Measurements from ENCODE around the gene OMP.

The OMP gene

DNA sequence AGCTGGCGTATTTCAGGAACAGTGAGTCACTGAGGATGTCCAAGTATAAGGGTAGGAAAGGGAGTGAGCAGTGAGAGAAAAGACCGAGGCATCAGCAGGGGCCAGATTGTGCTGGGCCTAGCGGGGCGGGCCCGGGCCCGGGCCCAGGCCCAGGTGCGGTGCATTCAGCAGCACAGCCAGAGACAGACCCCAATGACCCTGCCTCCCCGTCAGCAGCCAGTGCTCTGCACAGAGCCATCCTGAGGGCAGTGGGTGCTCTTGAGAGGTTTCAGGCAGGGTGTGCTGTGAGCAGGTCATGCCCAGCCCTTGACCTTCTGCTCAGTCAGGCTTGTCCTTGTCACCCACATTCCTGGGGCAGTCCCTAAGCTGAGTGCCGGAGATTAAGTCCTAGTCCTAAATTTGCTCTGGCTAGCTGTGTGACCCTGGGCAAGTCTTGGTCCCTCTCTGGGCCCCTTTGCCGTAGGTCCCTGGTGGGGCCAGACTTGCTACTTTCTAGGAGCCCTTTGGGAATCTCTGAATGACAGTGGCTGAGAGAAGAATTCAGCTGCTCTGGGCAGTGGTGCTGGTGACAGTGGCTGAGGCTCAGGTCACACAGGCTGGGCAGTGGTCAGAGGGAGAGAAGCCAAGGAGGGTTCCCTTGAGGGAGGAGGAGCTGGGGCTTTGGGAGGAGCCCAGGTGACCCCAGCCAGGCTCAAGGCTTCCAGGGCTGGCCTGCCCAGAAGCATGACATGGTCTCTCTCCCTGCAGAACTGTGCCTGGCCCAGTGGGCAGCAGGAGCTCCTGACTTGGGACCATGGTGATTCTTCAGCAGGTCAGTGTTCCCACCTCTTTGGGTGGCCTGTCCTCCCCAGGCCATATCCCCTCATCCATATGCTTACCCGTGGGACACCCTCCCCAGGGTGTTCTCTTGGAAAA is 27.5 kb downstream of the OMP start:
- no peak for DNase-seq
- in situ Hi-C loops (cut with MboI; ENCODE audit: low pct_unique_long_range_greater_than_20kb, low sequenced_read_pairs): loop anchor here (10.0 kb wide), 1 partner anchor 55 kb away; no protein-coding TSS in a partner anchor

DNA sequence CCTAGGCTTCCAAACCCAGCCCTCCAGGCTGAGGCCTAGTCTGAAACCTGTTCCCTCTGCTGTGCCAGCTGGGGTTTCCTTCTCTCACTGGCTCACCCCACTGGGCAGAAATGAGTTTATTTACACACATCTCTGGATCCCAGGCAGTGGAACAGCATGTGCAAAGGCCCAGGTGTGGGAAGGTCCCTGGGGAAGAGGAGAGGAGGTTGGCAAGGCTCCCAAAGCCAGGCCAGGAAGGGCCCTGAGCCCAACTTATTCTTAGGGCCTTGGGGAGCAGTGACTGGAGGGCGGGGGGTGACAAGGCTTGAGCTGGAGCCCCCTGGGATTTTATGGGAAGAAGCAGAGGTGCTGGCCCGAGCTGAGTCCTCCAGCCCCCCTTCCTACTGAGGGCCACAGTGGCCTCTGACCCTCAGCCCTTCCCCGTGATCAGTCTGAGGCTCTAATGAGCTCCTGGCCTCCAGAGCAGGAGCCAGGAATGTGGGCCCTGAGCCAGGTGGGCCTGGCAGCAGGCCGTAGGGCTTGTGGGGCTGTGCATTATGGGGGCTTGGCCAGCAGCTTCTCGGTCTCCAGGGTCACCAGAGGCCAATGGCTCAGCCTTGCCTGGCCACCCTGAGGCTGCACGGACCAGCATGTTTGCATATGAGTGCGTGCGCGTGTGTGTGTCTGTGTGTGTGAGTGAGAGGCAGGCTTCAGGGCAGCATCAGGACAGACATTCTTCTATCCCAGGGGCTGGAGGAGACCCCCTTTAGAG is 28.3 kb downstream of the OMP start:
- in situ Hi-C loops (cut with MboI; ENCODE audit: low pct_unique_long_range_greater_than_20kb, low sequenced_read_pairs): no loop called here
- DNase-seq: no peak

DNA sequence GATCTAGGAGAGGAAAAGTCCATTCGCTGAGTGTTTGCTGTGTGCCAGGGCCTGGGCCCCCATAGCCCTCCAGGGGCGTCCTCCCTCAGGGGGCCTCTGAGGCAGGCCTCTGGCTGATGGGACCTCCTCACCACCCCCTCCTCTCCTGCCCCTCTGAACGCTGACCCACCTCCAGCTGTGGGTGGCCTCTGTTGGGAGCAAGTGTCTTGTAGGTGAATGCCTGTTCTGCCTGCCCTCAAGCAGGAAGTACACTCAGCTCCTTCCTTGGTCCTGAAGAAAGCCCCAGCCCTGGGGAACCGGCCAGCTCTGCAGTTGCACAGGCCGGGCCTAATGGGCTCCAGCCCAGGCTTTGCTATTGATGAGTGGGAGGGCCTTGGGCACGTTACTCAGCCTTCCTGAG is 28.9 kb downstream of the OMP start:
- DNase-seq: no peak
- in situ Hi-C loops (cut with MboI; ENCODE audit: low pct_unique_long_range_greater_than_20kb, low sequenced_read_pairs): no loop called here

DNA sequence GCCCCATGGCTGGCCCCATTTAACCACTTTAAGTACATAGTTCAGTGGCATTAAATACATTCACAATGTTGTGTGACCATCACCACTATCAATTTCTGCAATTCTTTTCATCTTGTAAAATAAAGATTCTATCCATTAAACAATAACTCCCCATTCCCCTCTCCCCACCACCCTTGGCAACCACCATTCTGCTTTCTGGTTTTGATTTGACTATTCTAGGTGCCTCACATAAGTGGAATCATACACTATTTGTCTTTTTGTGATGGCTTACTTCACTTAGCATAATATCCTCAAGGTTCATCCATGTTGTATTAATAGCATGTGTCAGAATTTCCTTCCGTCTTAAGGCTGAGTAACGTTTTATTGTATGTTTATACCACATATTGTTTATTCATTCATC is 32.4 kb downstream of the OMP start:
- in situ Hi-C loops (cut with MboI; ENCODE audit: low pct_unique_long_range_greater_than_20kb, low sequenced_read_pairs): no loop called here
- no peak for DNase-seq

DNA sequence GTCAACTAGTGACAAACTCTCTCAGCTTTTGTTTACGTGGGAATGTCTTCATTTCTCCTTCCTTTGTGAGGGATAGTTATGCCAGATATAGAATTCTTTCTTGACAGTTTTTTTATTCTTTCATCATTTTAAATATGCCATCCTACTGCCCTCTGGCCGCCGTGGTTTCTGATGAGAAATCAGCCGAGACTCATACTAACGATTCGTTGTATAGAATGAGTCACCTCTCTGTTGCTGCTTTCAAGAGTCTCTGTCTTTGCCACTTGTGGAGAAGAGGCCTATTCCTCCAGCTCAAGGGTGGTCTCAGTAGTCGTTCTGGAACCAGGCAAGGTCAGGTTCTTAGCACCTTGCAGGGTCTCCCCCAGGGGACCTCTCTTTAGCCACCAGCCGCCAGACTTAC is 33.4 kb downstream of the OMP start:
- in situ Hi-C loops (cut with MboI; ENCODE audit: low pct_unique_long_range_greater_than_20kb, low sequenced_read_pairs): no loop called here

DNA sequence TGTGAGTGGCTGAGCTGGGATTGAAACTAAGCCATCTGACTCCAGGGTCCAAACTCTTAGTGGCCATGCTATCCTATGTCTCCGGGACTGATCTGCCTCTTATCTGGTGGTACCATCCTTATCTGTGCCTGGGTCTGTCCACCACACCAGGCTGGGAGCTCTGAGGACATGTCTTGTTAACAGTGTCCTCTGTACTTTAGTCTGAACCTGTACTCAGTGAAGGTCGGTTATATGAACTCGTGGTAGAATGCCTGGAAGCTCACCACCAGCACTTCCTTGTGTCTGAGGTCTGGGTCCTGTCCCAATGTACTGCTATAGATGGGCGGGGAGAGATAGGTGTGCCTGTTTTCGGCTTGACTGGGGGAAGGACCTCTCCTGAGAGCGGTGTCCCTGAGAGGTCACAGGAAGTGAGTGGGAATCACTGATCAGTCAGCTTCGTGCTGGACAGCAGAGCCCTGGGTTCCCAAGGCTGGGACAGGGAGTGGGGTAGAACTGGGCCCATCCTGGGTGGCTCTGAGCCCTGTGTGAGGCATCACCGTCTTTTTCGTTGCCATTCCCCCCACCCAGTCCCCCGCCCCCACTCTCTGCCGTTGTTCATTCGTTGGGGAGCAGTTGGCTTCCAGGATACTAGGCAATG is 34.3 kb downstream of the OMP start:
- in situ Hi-C loops (cut with MboI; ENCODE audit: low pct_unique_long_range_greater_than_20kb, low sequenced_read_pairs): no loop called here
- no peak for DNase-seq

More for the DNA sequence above, 33.4 kb downstream of the OMP start:
- DNase-seq: no peak

DNA sequence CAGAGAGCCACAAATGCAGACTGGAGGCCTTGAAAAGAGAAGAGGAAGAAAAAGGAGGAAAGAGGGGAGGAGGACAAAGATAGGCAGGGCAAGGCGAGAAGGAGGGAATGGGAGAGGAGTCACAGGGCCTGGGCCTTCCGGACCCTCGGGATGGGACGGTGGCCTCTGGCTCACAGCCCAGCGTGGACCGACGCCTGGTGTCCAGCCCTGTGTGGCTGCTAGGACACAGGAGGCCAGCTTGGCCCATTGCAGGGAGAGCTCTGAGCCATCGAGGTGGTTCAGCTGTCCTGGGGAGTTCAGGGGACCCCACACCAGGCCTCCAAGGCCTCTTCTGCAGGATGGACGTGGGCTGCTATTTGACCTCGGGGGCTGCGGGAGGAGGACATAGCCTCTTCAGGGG is 34.8 kb downstream of the OMP start:
- DNase-seq: no peak
- in situ Hi-C loops (cut with MboI; ENCODE audit: low pct_unique_long_range_greater_than_20kb, low sequenced_read_pairs): no loop called here

DNA sequence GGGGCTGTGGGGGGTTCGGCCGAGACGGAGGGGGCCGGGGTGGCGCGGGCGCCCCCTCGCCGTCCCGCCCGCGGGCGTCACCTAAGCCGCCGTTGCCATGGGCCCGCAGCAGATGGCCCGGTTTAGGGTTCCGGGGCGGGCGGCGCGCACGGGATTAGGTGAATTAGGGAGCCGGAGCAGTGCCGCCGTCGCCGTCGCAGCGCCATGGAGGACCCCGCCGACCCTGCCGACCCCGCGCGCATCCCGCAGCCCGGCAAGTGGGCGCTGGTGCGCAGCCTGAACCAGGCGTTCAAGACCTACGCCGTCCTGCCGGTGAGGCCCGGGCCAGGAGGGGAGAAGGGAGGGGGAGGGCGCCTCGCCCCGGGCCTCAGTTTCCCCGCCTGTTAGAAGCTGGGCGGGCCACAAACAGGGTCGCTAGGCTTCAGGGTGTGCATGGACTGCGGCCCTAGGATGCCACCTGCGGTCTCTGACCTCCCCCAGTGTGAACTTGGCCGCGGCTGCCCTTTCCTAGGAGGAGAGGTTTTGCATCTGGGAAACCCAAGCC is 35.5 kb downstream of the OMP start:
- in situ Hi-C loops (cut with MboI; ENCODE audit: low pct_unique_long_range_greater_than_20kb, low sequenced_read_pairs): no loop called here
- DNase-seq: no peak

DNA sequence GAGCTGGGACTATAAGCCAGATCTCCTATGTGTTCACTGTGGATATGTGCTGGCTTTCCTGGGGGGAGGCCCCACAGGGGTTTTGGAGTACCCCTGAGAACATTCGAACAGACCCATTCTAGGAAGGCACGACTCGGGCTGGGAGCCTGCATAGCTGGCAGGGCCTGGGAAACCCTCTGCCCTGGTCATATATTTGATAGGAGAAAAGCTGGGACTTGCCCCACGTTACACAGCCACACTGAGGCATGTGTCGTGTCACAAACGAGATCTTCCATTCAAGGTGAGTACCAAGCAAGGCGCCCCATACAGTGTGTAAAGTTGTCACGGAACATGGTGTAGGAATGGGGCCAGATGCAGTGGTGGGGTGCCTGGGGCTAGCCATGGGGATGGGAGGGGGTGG is 36.6 kb downstream of the OMP start:
- in situ Hi-C loops (cut with MboI; ENCODE audit: low pct_unique_long_range_greater_than_20kb, low sequenced_read_pairs): no loop called here
- no peak for DNase-seq

DNA sequence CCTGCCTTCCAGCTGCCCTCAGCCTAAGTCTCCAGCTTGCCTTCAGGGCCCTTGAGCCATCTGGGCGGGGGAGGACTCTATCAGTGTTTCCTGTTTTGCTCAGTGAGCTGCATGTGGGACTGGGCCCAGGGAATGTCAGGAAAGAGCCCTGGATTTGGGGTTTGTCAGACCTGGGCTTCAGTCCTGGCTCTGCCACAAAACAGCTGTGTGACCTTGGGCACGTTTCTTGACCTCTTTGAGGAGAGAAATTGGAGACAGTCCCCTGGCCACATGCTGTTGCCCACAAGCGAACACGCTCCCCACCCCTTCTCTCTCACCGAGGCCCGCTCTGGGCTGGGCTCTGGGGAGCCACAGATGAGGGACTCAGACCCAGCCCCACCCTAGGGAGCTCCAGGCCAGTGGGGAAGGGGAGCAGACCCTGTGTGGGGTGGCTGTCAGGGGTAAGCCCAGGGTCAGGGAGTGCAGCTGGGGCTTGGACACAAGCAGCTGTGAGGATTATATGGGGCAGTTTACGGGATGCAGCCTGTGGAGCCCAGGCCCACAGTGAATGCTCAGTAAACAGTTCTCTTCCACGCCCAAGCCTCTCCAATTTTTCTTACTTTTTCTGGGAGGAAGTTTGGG is 37.7 kb downstream of the OMP start:
- peak; percentile 83 for DNase-seq
- in situ Hi-C loops (cut with MboI; ENCODE audit: low pct_unique_long_range_greater_than_20kb, low sequenced_read_pairs): no loop called here

DNA sequence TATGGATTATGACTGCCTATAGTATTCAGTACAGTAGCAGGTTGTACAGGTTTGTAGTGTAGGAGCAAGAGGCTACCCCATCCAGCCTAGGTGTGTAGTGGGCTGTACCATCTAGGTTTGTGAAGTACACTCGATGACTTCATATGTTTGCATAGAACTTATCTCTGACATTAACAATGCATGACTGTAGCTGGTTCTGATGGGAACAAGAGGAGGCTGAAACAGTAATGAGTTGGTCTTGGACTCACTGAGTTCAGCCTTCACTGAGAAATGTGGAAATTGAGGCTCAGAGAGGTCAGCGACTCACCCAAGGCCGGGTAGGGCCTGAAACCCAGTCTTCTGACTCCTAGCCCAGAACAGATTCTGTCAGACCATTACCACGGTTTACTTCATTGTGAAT is 38.4 kb downstream of the OMP start:
- DNase-seq: no peak
- in situ Hi-C loops (cut with MboI; ENCODE audit: low pct_unique_long_range_greater_than_20kb, low sequenced_read_pairs): no loop called here

DNA sequence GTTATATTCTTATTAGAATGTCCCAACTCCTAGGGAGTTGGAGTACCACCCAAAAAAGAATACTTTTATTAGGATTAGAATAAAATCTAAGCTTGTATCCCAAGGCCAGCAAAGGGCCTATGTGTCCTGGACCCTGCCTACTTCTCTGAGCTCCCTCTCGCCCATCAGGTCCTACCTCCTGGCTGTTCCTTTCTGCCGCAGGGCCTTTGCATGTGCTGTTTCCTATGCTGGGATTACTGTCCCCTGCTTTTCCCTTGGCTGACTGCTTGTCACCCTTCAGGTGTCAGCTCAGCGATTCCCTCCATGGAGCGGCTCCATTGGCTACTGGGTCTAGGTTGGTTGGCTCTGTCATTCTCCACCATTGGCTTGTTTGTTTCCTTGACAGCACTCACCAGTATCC is 38.8 kb downstream of the OMP start:
- in situ Hi-C loops (cut with MboI; ENCODE audit: low pct_unique_long_range_greater_than_20kb, low sequenced_read_pairs): no loop called here
- no peak for DNase-seq

DNA sequence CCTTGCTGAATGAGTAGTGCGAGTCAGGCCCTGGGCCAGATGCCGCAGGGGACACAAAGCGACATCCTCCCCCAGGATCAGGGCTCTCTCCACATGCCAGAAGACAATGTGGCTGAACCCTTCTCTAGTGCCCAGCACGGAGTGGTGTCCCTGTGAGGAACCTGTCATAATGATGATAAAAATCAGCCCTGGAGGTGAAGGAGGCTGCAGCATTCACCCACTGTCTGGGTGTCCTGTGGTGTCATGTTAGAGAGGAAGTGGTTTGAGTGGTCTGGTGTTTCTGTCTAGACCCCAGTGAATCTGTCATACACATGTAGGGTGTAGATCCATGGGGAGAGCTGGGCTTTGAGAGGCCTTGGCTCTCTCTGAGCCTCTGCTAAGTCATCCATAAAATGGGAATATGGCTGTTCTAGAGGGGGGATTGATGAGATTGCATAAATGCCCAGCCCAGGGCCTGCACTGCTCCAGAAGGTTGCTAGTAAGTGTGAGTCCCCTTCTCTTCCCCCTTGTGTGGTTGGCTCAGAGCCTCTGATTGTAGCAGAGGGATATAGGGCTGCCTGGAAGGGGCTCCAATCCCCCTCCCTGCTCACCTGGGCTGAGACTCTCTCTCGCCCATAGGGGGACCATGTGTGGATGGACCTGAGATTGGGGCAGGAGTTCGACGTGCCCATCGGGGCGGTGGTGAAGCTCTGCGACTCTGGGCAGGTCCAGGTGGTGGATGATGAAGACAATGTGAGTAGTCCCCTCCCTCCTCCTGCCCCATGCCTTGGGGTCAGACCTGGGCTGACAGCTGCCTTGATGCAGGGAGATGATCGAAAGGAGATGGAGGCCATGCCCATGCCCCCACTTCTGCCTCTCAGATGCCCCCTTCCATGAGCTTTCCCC is 39.7 kb downstream of the OMP start:
- DNase-seq: peak; percentile 80
- in situ Hi-C loops (cut with MboI; ENCODE audit: low pct_unique_long_range_greater_than_20kb, low sequenced_read_pairs): no loop called here

DNA sequence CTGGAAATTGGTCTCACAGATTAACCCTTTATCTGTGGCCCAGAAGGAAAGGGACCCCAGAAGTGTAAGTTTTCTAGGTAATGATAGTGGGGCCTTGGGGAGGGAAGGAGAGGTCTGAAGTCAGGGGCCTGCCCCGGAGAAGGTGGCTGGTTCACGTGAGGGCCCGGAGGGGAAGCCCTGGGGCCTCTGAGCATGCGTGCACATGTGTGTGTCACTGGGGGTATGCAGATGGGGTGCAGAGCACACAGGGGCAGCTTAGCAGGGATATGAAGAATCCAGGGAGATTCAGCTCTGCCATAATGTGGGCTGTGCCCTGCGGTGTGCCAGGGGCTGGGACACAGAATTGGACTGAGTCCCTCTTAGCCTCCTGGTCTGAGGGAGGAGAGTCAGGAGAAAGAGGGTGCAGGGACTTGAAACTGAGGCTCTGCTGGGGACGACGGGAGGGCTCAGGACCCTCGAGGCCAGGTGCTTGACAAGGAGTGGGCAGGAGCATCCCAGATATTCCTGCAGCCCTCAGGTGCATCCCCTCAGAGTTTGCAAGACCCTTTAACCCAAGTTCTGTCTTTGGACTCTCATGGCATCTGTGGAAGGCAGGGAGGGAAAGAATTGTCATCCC is 40.9 kb downstream of the OMP start:
- no peak for DNase-seq
- in situ Hi-C loops (cut with MboI; ENCODE audit: low pct_unique_long_range_greater_than_20kb, low sequenced_read_pairs): no loop called here

DNA sequence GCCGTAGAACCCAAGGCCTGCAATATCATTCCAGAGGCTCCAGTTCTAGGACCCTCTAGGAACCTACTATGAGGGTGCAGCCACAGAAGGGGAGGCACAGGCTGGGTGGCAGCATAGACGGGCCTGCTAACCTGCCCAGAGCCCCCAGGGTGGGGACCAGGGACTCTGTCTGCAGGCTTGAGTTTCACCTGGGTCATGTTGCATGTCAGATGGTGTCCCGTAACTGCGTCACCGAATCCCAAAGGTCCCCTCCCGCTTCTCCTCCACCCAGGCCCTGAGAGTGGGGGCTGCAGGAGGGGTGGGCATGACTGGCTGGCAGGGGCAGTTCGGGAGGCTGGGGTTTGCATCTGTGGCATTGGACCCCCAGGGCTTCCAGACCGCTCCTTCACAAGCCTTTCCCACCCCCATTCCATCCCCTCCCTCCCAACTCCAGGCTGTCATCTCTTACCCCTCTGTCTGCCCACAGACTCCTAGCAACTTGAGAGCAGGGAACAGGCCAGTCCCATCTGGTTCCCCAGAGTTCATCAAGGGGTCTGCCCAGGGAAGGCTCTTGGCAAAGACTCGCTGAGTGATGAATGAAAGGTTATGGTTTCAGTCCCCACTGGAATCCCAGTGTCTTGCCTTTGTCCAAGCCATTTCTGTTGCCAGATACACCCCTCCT is 41.7 kb downstream of the OMP start:
- in situ Hi-C loops (cut with MboI; ENCODE audit: low pct_unique_long_range_greater_than_20kb, low sequenced_read_pairs): no loop called here
- DNase-seq: no peak

DNA sequence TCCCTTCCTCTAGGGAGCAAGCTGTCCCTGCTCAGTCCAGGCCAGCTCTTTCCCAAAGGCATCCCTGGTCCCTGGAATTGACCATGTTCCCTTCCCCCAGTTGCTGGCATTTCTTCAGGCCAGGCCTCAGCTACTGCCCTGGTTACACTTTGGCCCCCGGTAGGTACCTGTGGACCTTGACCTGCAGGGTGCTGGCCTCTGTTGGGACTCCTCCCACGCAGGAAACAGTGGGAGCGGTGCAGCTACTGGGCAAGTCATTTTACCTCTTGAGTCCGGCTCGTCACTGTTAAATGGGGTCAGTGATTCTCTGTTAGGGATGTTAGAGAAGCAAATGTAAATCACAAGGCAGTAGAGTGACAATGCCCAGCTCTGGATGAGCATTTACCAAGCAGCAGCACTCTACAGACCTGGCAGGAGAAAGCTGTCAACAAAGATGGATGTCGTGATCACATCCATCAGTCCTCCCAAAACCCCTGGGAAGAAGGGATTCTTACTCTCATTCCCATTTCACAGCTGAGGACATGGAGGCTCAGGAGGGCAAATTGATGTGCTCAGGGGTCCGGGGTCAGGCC is 42.3 kb downstream of the OMP start:
- in situ Hi-C loops (cut with MboI; ENCODE audit: low pct_unique_long_range_greater_than_20kb, low sequenced_read_pairs): no loop called here
- DNase-seq: no peak

All from KBM-7 (cell line).